Measurements from ENCODE around the gene WAC.

- TF ChIP-seq CTCF (IDR thresholded peaks at IDR 0.05; ENCODE audit: low read length) (no peak), EZH2 (IDR thresholded peaks at IDR 0.05; ENCODE audit: borderline replicate concordance, low read length) (no peak)
Observed at GRCh38 chr10:28514648-28515047, 18.3 kb upstream of the WAC start.
